Measurements from ENCODE around the gene C5. TPM values are rescaled to one million over a fixed set of nuclear protein-coding genes. Genes with fewer than 3 reads are reported as not detected.

The C5 gene
- total RNA-seq, 2 donors from 2014 or later, result 3.5 to 11.1 TPM

DNA sequence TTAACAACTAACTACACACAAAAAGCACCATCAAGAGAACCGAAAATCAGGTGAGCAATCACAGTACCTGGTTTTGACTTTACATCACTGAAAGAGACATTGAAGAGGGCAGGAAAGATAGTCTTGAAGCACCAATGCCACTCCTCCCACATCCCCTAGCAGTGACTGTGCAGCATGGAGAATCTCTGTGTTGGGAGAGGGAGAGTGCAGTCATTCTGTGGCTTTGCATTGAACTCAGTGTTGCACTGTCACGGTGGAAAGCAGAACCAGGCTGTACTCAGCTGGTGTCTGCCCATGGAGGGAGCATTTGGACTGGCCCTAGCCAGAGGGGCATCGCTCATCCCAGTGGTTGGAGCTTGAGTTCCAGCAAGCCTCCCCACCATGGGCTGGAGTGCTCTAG is 40.4 kb downstream of the C5 start:
- TF ChIP-seq POLR2A (IDR thresholded peaks at IDR 0.05) (no peak), POLR2AphosphoS5 (IDR thresholded peaks at IDR 0.05) (no peak)
- TF ChIP-seq, protein P1, sequence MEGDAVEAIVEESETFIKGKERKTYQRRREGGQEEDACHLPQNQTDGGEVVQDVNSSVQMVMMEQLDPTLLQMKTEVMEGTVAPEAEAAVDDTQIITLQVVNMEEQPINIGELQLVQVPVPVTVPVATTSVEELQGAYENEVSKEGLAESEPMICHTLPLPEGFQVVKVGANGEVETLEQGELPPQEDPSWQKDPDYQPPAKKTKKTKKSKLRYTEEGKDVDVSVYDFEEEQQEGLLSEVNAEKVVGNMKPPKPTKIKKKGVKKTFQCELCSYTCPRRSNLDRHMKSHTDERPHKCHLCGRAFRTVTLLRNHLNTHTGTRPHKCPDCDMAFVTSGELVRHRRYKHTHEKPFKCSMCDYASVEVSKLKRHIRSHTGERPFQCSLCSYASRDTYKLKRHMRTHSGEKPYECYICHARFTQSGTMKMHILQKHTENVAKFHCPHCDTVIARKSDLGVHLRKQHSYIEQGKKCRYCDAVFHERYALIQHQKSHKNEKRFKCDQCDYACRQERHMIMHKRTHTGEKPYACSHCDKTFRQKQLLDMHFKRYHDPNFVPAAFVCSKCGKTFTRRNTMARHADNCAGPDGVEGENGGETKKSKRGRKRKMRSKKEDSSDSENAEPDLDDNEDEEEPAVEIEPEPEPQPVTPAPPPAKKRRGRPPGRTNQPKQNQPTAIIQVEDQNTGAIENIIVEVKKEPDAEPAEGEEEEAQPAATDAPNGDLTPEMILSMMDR (IDR thresholded peaks at IDR 0.05), result no peak
- Histone ChIP-seq H3K27ac (no peak overlapping the region), H3K27me3 (replicated peaks; ENCODE audit: insufficient read depth) (no peaks in the 10 kb centered on the region), H3K36me3 (no peaks in the 10 kb centered on the region), H3K4me1 (replicated peaks) (no peaks in the 10 kb centered on the region), H3K9me3 (no peaks in the 10 kb centered on the region), H3K4me3 (no peak overlapping the region)
- intact Hi-C loops (cut with DNase I), result no loop called here
- WGBS, result 85% methylated on average over 3 of the region's 3 CpGs
- DNase-seq (ENCODE audit: low spot score), result no peak

DNA sequence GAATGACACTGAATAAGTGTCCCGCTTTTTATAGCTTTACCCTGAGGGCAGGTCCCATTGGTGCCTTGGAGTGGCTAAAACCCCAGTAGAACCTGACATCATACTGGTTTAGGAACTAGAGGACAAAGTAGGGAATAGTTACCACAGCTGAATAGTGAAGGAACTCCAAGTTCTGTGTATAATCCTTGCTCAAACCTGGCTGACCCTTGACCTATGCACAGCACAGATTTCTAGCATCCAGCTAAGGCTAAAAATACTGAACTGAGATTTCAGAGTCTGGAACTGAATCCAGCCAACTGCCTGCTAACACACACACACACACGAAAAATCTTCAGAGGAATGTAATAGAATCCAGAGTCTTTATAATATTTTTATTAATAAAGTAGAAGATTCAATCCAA is 50.8 kb downstream of the C5 start:
- WGBS, result 88% methylated on average over 2 of the region's 2 CpGs
- no peaks in the 10 kb centered on the region for H3K9me3 ChIP-seq
- no peak for DNase-seq (ENCODE audit: low spot score)
- no peaks in the 10 kb centered on the region for H3K27me3 ChIP-seq (replicated peaks; ENCODE audit: insufficient read depth)
- intact Hi-C loops (cut with DNase I), result no loop called here
- no peak overlapping the region for H3K4me3 ChIP-seq
- H3K36me3 ChIP-seq, result no peaks in the 10 kb centered on the region
- no peak overlapping the region for H3K27ac ChIP-seq
- H3K4me1 ChIP-seq (replicated peaks), result no peaks in the 10 kb centered on the region
- TF ChIP-seq POLR2AphosphoS5 (IDR thresholded peaks at IDR 0.05), result no peak
- TF ChIP-seq POLR2A (IDR thresholded peaks at IDR 0.05), result no peak
- TF ChIP-seq, protein P1 (IDR thresholded peaks at IDR 0.05), result no peak

DNA sequence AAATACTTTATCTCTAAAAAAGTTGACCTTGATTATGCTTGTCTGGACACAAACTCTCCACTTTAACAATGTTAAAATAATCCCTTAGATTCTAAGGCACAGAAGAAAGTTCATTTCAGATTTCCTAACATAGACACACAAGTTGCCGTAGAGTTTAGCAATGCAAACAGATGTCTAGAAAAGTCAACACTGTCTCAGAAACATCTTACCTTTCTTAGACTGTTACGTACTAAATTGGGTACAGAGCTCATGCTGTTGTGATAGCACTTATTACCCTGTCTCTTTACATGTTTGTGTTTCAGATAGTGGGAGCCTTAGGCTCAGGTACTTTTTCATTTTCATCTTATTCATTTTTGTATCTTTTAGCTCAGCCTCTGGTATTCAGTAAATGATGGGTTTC is 52.0 kb downstream of the C5 start:
- 84% methylated on average over 2 of the region's 2 CpGs for WGBS
- no peak overlapping the region for H3K27ac ChIP-seq
- no peaks in the 10 kb centered on the region for H3K27me3 ChIP-seq (replicated peaks; ENCODE audit: insufficient read depth)
- intact Hi-C loops (cut with DNase I), result no loop called here
- TF ChIP-seq POLR2AphosphoS5 (IDR thresholded peaks at IDR 0.05) (no peak), POLR2A (IDR thresholded peaks at IDR 0.05) (no peak)
- TF ChIP-seq, protein P1 (IDR thresholded peaks at IDR 0.05), result no peak
- no peaks in the 10 kb centered on the region for H3K4me1 ChIP-seq (replicated peaks)
- H3K9me3 ChIP-seq, result no peaks in the 10 kb centered on the region
- H3K4me3 ChIP-seq, result no peak overlapping the region
- H3K36me3 ChIP-seq, result no peaks in the 10 kb centered on the region
- DNase-seq (ENCODE audit: low spot score), result no peak

DNA sequence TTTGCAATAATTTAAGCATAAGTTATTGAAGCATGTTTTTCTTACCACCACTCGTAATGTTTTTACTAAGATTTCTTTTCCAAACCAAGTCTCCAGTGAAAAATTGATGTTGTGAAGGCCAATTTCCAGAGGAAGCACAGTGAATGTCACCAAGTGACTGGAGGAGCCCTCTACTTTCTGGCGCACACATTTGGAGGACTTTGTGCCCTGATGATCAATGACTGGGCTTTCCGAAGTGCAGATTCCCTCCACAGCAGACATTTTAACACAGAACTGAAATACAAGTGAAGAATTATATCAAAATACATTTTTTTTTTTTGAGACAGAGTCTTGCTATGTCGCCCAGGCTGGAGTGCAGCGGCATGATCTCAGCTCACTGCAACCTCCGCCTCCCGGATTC is 52.6 kb downstream of the C5 start:
- H3K4me1 ChIP-seq (replicated peaks), result no peaks in the 10 kb centered on the region
- H3K4me3 ChIP-seq, result no peak overlapping the region
- TF ChIP-seq POLR2A (IDR thresholded peaks at IDR 0.05) (no peak), POLR2AphosphoS5 (IDR thresholded peaks at IDR 0.05) (no peak)
- TF ChIP-seq, protein P1 (IDR thresholded peaks at IDR 0.05), result no peak
- H3K9me3 ChIP-seq, result no peaks in the 10 kb centered on the region
- H3K27me3 ChIP-seq (replicated peaks; ENCODE audit: insufficient read depth), result no peaks in the 10 kb centered on the region
- 82% methylated on average over 7 of the region's 7 CpGs for WGBS
- H3K36me3 ChIP-seq, result no peaks in the 10 kb centered on the region
- intact Hi-C loops (cut with DNase I), result no loop called here
- H3K27ac ChIP-seq, result no peak overlapping the region
- no peak for DNase-seq (ENCODE audit: low spot score)

DNA sequence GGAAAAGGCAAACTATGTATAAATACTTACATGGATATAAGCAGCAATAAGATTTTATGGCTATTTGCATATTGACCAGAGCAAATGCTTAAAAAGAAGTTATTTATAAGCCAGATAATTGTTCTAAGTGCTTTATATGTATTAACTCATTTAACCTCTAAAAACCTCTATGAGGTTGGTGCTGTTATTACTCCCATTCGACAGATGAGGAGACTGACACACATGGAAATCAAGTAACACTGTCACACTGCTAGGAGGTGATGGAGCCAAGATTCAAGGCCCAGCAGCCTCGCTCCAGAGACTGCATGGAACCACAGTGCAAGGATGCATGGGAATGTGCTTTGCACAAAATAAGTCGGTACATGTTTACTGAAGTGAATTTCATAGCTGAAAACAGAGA is 53.7 kb downstream of the C5 start:
- no peaks in the 10 kb centered on the region for H3K4me1 ChIP-seq (replicated peaks)
- intact Hi-C loops (cut with DNase I), result no loop called here
- no peak overlapping the region for H3K4me3 ChIP-seq
- no peak for DNase-seq (ENCODE audit: low spot score)
- no peak overlapping the region for H3K27ac ChIP-seq
- no peaks in the 10 kb centered on the region for H3K9me3 ChIP-seq
- WGBS, result 65% methylated on average over 3 of the region's 3 CpGs
- TF ChIP-seq, protein P1 (IDR thresholded peaks at IDR 0.05), result no peak
- no peak for TF ChIP-seq POLR2A (IDR thresholded peaks at IDR 0.05)
- no peak for TF ChIP-seq POLR2AphosphoS5 (IDR thresholded peaks at IDR 0.05)
- H3K27me3 ChIP-seq (replicated peaks; ENCODE audit: insufficient read depth), result no peaks in the 10 kb centered on the region
- no peaks in the 10 kb centered on the region for H3K36me3 ChIP-seq
